ENCODE measurements around the gene C13orf46.

C13orf46 gene

GRCh38 chr13:113949546-113949945 is 24.3 kb downstream of the C13orf46 start:
- TF ChIP-seq, protein P1, sequence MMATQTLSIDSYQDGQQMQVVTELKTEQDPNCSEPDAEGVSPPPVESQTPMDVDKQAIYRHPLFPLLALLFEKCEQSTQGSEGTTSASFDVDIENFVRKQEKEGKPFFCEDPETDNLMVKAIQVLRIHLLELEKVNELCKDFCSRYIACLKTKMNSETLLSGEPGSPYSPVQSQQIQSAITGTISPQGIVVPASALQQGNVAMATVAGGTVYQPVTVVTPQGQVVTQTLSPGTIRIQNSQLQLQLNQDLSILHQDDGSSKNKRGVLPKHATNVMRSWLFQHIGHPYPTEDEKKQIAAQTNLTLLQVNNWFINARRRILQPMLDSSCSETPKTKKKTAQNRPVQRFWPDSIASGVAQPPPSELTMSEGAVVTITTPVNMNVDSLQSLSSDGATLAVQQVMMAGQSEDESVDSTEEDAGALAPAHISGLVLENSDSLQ (IDR thresholded peaks at IDR 0.05) = no peak
- TF ChIP-seq FOXM1 (IDR thresholded peaks at IDR 0.05; ENCODE audit: borderline replicate concordance) (no peak), SP1 (IDR thresholded peaks at IDR 0.05) (no peak)
- CTCF ChIA-PET = no interaction called here

GRCh38 chr13:113948034-113948742 is 25.7 kb downstream of the C13orf46 start:
- no peak for TF ChIP-seq FOXA1 (IDR thresholded peaks at IDR 0.05)
- TF ChIP-seq ZNF384 (IDR thresholded peaks at IDR 0.05) = no peak
- TF ChIP-seq HDGF (IDR thresholded peaks at IDR 0.05; ENCODE audit: borderline replicate concordance) = no peak
- no peak for TF ChIP-seq SP1 (IDR thresholded peaks at IDR 0.05)
- TF ChIP-seq FOXM1 (IDR thresholded peaks at IDR 0.05; ENCODE audit: borderline replicate concordance) = no peak
- no peak for TF ChIP-seq TARDBP (IDR thresholded peaks at IDR 0.05)
- TF ChIP-seq ELF4 (IDR thresholded peaks at IDR 0.05) = no peak
- no peak for TF ChIP-seq NFRKB (IDR thresholded peaks at IDR 0.05)
- TF ChIP-seq SUZ12 (IDR thresholded peaks at IDR 0.05) = no peak
- no peak for TF ChIP-seq FOXK2 (IDR thresholded peaks at IDR 0.05)
- no peak for TF ChIP-seq BHLHE40 (IDR thresholded peaks at IDR 0.05; ENCODE audit: borderline replicate concordance)
- TF ChIP-seq, protein P1 (IDR thresholded peaks at IDR 0.05) = no peak
- no peak for TF ChIP-seq L3MBTL2 (conservative IDR thresholded peaks at IDR 0.05)
- TF ChIP-seq LEF1 (IDR thresholded peaks at IDR 0.05; ENCODE audit: borderline replicate concordance) = no peak
- ChIA-PET POLR2A (no interaction called here), CTCF (no interaction called here)
- no peak for DNase-seq (ENCODE audit: extremely low spot score)

More at GRCh38 chr13:113949546-113949945, 24.3 kb downstream of the C13orf46 start:
- no peak for DNase-seq (ENCODE audit: extremely low spot score)
- POLR2A ChIA-PET = no interaction called here

DNA sequence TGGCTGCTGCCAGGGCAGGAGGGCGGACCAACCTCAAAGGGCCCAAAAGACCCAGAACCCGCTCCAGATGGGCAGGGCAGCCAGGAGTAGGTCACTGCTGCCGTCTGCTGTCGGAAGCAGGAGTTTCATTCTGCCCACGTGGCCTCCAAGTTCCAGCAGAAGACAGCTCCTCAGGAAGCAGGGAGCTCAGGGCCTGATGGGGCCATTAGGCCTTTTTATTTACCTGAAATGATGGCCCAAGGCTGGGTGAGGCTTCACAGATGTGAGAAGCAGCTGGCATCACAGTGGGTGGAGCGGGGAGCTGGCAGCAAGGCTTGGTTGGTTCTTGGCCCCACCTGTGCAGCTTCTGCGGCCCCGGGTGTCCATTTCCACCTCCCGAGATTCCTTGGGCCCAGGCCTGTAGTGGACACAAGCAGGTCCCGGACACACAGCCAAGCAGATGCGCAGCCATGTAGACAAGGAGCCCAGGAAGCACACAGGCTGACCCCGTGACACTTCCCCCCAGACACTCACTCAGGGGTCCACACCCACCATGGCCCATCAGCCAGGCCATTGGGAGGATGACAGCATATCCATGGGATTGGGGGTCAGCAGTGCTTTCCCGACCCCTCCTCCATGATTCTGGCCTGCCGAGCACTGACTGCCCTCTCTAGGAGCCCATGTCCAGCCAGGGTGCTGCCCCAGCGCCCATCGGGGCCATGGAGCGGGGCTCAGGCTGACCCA is 26.4 kb downstream of the C13orf46 start:
- DNase-seq (ENCODE audit: extremely low spot score) = no peak
- TF ChIP-seq ZNF384 (IDR thresholded peaks at IDR 0.05) (no peak), TARDBP (IDR thresholded peaks at IDR 0.05) (no peak), FOXK2 (IDR thresholded peaks at IDR 0.05) (no peak), LEF1 (IDR thresholded peaks at IDR 0.05; ENCODE audit: borderline replicate concordance) (no peak), BHLHE40 (IDR thresholded peaks at IDR 0.05; ENCODE audit: borderline replicate concordance) (no peak), L3MBTL2 (conservative IDR thresholded peaks at IDR 0.05) (no peak), FOXM1 (IDR thresholded peaks at IDR 0.05; ENCODE audit: borderline replicate concordance) (no peak), HDGF (IDR thresholded peaks at IDR 0.05; ENCODE audit: borderline replicate concordance) (no peak), SUZ12 (IDR thresholded peaks at IDR 0.05) (no peak), CTBP1 (IDR thresholded peaks at IDR 0.05; ENCODE audit: borderline replicate concordance) (no peak), ARNT (IDR thresholded peaks at IDR 0.05) (no peak), NFRKB (IDR thresholded peaks at IDR 0.05) (no peak), FOXA1 (IDR thresholded peaks at IDR 0.05) (no peak), SP1 (IDR thresholded peaks at IDR 0.05) (no peak), ELF4 (IDR thresholded peaks at IDR 0.05) (no peak)
- TF ChIP-seq, protein P1 (IDR thresholded peaks at IDR 0.05) = no peak
- POLR2A ChIA-PET = no interaction called here
- CTCF ChIA-PET = no interaction called here

GRCh38 chr13:113946409-113947181 is 27.3 kb downstream of the C13orf46 start:
- ChIA-PET POLR2A (no interaction called here), CTCF (no interaction called here)
- no peak for DNase-seq (ENCODE audit: extremely low spot score)
- TF ChIP-seq, protein P1 (IDR thresholded peaks at IDR 0.05) = no peak
- no peak for TF ChIP-seq FOXM1 (IDR thresholded peaks at IDR 0.05; ENCODE audit: borderline replicate concordance)
- no peak for TF ChIP-seq ARNT (IDR thresholded peaks at IDR 0.05)
- TF ChIP-seq NFRKB (IDR thresholded peaks at IDR 0.05) = no peak
- TF ChIP-seq HDGF (IDR thresholded peaks at IDR 0.05; ENCODE audit: borderline replicate concordance) = no peak
- no peak for TF ChIP-seq FOXK2 (IDR thresholded peaks at IDR 0.05)

DNA sequence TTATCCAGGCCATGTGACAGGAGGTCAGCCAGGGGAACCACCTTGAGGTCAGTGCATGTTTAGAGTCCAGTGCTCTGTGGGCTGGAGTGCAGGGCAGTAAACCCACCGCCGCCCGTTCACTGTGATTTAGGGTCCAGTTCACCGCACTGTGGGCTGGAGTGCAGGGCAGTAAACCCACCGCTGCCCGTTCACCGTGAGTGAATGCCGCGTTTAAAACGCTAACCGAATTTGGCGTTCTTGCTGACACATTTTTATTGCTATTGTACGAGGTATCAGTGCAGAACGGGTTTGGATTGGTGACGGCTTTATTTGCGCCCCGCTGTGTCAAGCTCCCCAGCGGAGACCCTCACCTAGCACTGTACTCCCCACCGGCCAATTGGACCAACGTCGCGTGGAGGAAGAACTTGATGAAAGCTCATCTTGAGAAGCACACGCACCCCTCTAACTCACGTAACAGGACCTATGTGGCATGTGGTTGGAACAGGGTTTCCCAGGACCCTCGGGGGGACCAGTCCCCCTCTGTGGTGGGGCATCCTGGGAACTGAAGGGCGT is 27.9 kb downstream of the C13orf46 start:
- POLR2A ChIA-PET = no interaction called here
- TF ChIP-seq SP1 (IDR thresholded peaks at IDR 0.05) (no peak), HDGF (IDR thresholded peaks at IDR 0.05; ENCODE audit: borderline replicate concordance) (no peak), LEF1 (IDR thresholded peaks at IDR 0.05; ENCODE audit: borderline replicate concordance) (no peak), TARDBP (IDR thresholded peaks at IDR 0.05) (no peak)
- TF ChIP-seq, protein P1 (IDR thresholded peaks at IDR 0.05) = no peak
- CTCF ChIA-PET = interaction anchor here (0.6 kb wide), 1 partner anchor 146 kb away, joined by 6 read pairs; no protein-coding TSS in a partner anchor
- DNase-seq (ENCODE audit: extremely low spot score) = no peak

All from HEK293T (cell line).